ENCODE measurements around the gene ZC3H6. TPM values are rescaled to one million over a fixed set of nuclear protein-coding genes. Genes with fewer than 3 reads are reported as not detected.

The ZC3H6 gene
- total and polyA plus RNA-seq, 2 of the 13 experiments (the other 11 are each of a cell fraction or from before 2014, with no cell fraction given): 0.71 to 0.93 TPM

GRCh38 chr2:112345030-112346027 lies 69.9 kb downstream of the ZC3H6 start (continued):
- TF ChIP-seq ZNF501 (CRISPR knock-in tag; IDR thresholded peaks at IDR 0.05) (peak; percentile 50; the same call in 1 of the 2 replicates), IRF2 (CRISPR knock-in tag; IDR thresholded peaks at IDR 0.05) (peak; percentile 26; the same call in 1 of the 2 replicates), ZBTB21 (CRISPR knock-in tag; IDR thresholded peaks at IDR 0.05) (no peak), SAP130 (CRISPR knock-in tag; IDR thresholded peaks at IDR 0.05; ENCODE audit: low read depth) (0 out of 2 replicates have a peak, but pooled peaks have one; percentile 7), ZNF713 (CRISPR knock-in tag; IDR thresholded peaks at IDR 0.05) (no peak), SIX4 (CRISPR knock-in tag; IDR thresholded peaks at IDR 0.05) (no peak), ARID4A (CRISPR knock-in tag; IDR thresholded peaks at IDR 0.05; ENCODE audit: borderline replicate concordance) (0 out of 2 replicates have a peak, but pooled peaks have one; percentile 39), FIP1L1 (IDR thresholded peaks at IDR 0.05; ENCODE audit: borderline replicate concordance, insufficient read depth, low read depth, low read length) (0 out of 2 replicates have a peak, but pooled peaks have one; percentile 58), ZNF331 (CRISPR knock-in tag; IDR thresholded peaks at IDR 0.05) (0 out of 2 replicates have a peak, but pooled peaks have one; percentile 23), PHB2 (IDR thresholded peaks at IDR 0.05; ENCODE audit: partially characterized antibody) (no peak), ONECUT2 (CRISPR knock-in tag; IDR thresholded peaks at IDR 0.05) (no peak), ZNF263 (CRISPR knock-in tag; IDR thresholded peaks at IDR 0.05) (peak; percentile 98), ZNF337 (CRISPR knock-in tag; IDR thresholded peaks at IDR 0.05; ENCODE audit: borderline replicate concordance, low read depth) (no peak), POGZ (CRISPR knock-in tag; IDR thresholded peaks at IDR 0.05) (0 out of 2 replicates have a peak, but pooled peaks have one; percentile 26), RAD21 (CRISPR knock-in tag; IDR thresholded peaks at IDR 0.05) (peak; percentile 12; the same call in 1 of the 2 replicates), TSC22D2 (CRISPR knock-in tag; IDR thresholded peaks at IDR 0.05; ENCODE audit: borderline replicate concordance) (no peak)
- TF ChIP-seq, protein P1, sequence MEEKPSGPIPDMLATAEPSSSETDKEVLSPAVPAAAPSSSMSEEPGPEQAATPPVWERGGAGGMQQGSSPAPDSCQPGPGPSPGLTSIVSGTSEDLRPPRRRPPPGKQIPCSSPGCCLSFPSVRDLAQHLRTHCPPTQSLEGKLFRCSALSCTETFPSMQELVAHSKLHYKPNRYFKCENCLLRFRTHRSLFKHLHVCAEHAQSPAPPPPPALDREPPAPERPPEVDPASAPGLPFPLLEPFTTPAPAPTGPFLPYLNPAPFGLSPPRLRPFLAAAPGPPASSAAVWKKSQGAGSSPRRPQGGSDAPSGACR (CRISPR knock-in tag; IDR thresholded peaks at IDR 0.05): no peak
- TF ChIP-seq, protein P2, sequence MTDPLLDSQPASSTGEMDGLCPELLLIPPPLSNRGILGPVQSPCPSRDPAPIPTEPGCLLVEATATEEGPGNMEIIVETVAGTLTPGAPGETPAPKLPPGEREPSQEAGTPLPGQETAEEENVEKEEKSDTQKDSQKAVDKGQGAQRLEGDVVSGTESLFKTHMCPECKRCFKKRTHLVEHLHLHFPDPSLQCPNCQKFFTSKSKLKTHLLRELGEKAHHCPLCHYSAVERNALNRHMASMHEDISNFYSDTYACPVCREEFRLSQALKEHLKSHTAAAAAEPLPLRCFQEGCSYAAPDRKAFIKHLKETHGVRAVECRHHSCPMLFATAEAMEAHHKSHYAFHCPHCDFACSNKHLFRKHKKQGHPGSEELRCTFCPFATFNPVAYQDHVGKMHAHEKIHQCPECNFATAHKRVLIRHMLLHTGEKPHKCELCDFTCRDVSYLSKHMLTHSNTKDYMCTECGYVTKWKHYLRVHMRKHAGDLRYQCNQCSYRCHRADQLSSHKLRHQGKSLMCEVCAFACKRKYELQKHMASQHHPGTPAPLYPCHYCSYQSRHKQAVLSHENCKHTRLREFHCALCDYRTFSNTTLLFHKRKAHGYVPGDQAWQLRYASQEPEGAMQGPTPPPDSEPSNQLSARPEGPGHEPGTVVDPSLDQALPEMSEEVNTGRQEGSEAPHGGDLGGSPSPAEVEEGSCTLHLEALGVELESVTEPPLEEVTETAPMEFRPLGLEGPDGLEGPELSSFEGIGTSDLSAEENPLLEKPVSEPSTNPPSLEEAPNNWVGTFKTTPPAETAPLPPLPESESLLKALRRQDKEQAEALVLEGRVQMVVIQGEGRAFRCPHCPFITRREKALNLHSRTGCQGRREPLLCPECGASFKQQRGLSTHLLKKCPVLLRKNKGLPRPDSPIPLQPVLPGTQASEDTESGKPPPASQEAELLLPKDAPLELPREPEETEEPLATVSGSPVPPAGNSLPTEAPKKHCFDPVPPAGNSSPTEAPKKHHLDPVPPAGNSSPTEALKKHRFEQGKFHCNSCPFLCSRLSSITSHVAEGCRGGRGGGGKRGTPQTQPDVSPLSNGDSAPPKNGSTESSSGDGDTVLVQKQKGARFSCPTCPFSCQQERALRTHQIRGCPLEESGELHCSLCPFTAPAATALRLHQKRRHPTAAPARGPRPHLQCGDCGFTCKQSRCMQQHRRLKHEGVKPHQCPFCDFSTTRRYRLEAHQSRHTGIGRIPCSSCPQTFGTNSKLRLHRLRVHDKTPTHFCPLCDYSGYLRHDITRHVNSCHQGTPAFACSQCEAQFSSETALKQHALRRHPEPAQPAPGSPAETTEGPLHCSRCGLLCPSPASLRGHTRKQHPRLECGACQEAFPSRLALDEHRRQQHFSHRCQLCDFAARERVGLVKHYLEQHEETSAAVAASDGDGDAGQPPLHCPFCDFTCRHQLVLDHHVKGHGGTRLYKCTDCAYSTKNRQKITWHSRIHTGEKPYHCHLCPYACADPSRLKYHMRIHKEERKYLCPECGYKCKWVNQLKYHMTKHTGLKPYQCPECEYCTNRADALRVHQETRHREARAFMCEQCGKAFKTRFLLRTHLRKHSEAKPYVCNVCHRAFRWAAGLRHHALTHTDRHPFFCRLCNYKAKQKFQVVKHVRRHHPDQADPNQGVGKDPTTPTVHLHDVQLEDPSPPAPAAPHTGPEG (CRISPR knock-in tag; IDR thresholded peaks at IDR 0.05): no peak
